ENCODE results near the gene TMEM219.

GRCh38 chr16:29968205-29968604, 6.3 kb downstream of the TMEM219 start:
- no peak for TF ChIP-seq ZNF274 (IDR thresholded peaks at IDR 0.05; ENCODE audit: low read length)
- no peak for TF ChIP-seq ZNF274 (tag by site-specific recombination; IDR thresholded peaks at IDR 0.05; ENCODE audit: borderline replicate concordance)
- TF ChIP-seq BCL11A (tag by site-specific recombination; IDR thresholded peaks at IDR 0.05; ENCODE audit: low read depth): no peak

Measured in HEK293 (cell line).